Non-pigmented ciliary epithelial cell (primary cell): ENCODE data around the gene PTCH1.

Source experiments
- DNase-seq: peaks from one replicate; pipeline ENCODE4 v3.0.0-alpha.2; 2010; ENCODE audit warnings: low read depth

The PTCH1 gene

DNA sequence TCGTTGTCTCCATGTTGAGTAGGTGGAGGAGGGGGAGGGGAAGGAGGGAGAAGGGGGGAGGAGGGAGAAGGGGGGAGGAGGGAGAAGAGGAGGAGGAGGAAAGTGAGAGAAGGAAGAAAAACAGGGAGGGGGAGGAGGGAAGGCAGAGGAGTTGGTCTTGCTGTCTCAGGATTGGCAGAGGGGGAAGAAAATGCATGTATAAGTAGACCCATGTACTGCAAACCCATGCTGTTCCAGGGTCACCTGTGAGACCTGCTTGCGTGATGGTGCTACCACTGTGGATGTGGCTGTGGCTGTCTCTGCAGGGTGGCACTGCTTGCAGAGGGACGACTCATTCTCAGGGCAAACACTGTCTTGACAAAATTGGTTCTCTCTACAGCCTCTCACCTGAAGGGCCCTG is 76.3 kb downstream of the PTCH1 start:
- DNase-seq = no peak

DNA sequence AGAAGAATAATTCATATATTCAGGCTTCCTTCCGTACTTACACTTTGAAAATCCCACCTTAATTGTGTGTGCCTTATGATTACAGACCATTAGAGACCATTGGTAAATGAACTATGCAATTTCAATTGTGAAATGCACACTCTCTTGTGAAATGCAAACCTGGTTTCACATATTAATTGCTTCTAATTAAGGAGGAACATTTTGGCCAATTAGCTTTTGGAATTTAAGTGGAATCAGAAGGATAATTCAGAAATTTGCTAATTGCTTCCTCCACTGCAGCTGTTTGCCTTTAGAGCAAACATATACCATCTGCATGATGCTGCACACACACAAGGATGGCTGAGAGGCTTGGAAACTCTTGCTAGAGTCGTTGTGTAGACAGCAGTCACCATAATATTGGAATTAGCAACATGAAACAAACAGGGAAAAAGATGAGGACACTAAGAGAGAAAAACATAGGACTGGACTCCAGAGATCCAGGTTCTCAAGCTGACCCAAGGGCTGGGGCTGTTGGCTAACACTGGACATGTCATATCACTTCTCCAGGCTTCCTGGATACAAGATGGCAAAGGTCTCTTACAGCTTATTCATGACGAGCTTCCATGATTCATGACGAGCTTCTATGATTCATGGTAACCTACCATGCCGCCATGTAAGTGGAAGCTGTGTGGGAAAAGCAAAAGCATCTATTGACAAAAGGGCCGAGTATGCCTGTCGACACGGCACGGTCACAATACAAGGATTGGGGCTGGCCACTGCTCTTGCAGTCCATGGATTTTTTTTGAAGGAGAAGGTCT is 78.0 kb downstream of the PTCH1 start:
- no peak for DNase-seq

DNA sequence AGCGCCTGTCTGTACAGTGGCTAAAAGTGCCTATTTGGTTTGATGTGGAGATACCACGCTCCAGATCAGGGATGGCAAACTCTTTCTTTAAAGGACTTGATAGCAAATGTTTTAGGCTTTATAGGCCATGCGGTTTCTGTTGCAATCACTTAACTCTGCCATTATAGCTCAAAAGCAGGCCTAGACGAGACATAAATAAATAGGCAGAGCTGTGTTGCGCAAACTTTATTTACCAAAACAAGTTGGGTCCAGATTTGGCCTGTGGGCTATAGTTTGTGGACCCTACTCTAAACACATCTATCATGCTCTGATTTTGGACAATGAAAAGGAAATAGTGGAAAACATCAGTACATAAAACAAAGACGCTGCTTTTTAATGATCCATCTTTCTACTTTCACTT is 79.2 kb downstream of the PTCH1 start:
- DNase-seq = no peak

DNA sequence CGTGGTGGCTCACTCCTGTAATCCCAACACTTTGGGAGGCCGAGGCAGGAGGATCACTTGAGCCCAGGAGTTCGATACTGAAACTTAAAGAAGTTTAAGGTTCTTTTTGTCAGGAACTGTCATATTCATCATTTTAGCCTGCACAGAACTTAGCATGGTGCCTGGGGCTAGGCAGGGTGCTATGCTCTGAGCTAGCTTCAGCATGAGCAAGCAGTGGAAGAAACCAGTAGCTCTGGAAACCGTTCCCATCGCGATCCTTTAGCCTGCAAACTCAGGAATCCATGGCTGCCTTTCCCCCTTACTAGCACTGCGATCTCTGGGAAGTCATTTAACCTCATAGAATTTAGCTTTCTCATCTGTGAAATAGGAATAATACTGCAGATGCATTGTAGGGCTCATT is 80.4 kb downstream of the PTCH1 start:
- DNase-seq = no peak

DNA sequence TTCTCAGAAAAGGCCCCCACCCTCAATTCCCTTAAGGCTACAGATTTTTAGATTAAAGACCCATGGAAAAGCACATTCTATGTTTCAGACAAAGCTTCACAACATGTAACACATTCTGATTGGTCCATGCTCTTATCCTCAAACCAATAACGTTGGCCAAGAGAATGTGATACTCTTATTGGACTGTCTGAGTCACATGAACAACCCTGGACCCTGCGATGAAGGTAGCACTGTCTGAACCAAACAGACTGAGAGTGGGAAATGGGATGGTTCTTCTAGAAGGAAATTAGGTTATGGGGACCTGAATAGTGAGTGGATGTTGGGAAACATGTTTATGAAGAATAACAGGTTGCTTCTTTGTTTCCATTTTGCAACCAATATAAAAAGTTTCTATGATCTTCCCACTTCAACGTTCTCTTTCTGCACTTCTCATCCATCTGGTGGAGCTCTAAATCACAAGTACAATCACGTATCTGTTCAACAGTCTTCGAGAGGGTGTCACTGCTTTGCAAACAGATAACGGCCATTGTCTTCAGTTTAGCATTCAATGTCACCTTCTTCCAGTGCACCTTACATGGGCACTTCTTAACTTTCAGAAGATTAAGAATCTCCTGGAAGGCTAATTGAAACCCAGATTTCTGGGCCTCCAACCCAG is 81.6 kb downstream of the PTCH1 start:
- no peak for DNase-seq

DNA sequence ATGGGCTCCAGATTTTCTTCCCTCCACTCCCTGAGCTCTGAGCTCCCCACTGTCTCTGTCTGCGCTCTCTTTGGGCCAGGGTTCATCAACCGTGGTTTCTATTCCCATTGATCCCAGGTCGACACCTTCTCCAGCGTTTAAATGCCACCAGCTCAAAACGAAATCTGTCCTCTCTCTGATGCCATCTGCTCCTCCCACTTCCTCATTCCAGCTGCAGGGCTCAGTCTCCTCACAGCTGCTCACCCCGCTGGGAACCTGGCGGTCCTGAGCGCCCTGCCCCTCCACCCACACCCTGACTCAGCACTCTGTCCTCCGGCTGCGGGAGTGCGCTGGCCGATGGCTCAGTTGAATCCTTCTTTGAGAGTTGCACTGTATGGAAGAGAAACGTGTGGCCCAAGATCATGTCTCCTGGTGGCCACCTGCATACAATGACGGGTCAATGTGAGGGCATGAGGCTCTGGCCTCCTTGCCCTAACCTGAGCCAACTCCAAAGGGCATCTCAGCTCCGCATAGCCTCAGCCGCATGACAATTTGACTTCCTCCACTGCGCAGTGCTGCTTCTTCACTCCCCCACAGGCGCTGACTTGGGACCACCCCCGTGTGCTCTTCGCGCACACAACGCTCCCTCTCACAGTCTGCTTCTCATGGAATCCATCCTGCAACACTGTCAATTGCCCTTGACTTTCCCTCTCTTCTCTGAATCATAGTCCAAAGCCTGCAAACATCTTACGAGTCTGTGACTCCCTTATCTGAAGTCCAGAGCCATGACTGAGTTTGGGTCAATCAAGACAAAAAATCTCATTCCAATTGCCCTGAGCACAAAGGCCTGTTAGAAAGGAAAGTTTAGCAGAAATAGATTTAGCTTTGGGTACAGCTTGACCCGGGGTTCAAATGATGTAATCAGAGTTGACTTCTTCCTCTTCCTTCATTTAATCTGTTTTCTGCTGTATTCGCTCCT is 82.4 kb downstream of the PTCH1 start:
- DNase-seq = no peak

DNA sequence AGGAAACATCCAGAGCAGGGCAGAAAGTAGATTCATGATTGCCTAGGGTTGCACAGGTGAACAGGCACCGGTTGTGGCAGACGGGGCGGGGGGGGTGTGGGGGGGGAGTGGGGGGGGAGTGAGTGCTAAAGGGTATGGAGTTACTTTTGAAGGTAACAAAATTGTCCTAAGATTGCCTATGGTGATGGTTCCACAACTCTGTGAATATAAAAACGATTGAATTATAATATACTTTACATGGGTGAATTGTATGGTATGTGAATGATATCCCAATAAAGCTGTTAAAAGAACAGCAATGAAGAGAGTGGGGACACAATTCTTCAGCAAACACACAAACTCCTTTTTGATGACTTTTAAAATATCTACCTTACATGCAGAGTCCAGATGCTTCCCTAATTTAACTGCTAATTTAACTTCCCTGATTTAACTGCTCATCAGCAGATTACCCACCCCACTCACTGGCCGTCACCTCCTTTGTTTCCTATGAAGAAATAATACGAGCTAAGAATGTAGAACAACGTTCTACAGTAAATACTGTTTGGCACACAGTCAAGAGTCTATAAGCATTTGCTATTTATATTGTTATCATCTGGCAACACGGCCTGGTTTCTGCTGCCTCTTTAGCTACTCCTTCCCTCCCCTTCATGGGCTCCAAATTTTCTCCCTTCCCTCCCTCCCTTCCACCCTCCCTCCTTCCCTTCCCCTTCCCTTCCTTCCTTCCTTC is 83.5 kb downstream of the PTCH1 start:
- DNase-seq = no peak

DNA sequence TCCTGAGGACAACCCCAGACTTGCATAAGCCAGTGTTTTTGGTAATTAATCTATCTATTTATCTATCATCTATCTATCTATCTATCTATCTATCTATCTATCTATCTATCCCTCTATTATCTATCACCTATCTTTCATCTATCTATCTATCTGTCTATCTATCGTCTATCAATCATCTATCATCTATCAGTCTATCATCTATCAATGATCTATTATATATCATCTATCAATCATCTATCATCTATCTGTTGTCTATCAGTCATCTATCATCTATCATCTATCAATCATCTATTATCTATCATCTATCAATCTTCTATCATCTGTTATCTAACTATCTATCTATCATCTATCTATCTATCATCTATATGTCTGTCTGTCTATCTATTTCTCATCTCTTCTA is 85.5 kb downstream of the PTCH1 start:
- DNase-seq = no peak

DNA sequence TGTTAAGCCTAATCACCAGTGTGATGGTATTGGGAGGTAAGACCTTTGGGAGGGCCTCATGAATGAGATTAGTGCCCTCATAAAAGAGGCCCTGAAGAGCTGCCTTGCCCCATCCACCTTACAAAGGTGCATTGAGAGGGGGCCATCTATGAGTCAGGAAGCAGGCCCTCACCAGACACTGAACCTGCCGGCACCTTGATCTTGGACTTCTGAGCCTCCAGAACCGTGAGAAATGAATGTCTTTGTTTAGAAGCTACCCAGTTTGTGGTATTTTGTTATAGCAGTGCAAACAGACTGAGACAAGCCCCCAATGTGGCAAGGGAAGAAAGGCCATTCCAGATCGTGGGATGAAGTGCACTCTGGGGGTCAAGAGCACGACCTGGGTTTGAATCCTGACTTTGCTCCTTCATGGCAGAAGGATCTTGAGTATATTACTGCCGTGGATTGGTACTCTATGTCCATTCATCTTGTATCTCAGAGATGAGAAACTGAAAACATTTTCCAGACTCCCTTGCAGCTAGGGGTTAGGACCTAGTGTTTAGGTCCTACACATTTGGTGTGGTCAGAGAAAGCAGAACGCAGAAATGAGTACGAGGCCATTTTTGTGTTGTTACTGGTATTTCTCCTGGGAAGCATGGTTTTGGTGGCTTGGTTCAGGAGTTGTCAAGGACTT is 86.7 kb downstream of the PTCH1 start:
- DNase-seq = no peak

DNA sequence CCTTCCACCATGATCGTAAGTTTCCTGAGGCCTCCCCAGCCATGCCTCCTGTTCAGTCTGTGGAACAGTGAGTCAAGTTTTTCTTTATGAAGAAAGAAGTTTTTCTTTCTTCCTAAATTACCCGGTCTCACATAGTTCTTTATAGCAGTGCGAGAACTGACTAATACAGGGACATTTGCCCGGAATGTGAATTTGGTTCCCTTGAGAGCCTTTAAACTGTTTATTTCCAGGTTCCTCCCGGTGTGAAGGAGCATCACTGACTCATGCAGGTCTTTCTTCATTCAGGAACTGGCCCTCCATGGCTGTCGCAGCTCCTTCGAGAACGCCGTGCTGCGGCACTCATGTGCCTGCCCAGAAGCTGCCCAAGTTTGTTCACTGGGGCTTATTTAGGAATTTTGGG is 87.7 kb downstream of the PTCH1 start:
- no peak for DNase-seq

DNA sequence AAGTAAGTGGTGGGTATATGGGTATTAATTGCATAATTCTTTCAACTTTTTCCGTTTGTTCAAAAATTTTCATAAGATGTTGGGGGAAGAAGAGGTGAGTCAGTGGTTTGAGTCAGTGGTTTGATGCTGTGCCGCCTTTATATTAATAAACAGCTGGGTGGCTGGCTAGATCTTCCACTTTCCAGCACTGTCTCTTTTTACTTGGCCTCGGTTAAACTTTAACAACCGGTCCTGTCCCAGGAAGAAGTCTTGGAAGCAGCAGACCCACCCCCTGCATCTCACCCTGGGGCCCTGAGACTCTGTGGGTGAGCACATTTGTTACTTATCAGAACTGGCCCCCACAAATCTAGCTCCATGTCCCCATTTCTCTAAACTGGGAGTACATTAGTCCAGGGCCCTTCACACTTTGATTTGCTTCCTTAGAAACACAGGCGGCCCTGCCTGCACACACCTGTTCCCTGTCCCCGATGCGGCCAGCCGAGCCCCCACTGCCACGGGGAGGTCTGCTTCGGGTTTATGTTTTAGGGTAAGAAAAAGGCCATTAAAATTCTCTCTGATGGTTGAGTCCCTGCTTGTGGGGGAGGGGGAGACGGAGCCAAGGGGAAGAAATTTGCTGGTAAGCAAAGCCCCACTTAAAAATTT is 90.7 kb downstream of the PTCH1 start:
- DNase-seq = no peak

DNA sequence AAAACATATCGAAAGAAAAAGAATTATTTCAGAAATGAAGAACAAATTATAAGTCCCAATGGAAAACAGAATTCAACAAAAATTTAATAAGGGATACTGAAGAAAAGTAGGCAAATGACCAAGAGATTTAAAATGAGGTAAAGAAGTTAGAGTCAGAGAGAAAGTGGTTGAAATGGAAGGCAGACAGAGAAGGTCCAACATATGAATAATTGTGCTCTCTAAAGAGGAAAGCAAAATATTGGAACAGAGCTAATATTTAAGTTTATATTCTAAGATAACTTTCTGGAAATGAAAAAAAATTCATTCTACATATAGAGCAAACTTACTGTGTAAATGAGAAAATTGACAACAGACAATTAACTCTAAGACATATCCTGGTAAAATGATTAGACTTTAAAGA is 94.1 kb downstream of the PTCH1 start:
- DNase-seq = no peak

DNA sequence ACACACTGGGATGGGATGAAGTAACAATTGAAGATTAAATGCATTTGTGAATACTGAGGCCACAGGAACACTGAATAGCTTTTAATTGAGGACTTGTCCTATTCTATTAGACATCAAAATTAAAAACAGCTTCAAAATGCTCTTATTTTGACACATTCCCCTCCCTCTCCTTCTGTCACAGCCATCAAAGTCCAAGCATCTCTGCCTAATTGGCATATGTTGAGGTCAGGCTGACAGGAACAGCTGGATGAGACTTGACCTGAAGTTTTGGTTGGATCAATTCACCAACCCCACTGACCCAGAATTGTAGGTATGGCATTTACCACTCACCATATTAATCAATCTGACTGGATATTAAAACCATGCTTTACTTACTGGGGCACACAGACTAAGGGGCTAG is 96.3 kb downstream of the PTCH1 start:
- no peak for DNase-seq

DNA sequence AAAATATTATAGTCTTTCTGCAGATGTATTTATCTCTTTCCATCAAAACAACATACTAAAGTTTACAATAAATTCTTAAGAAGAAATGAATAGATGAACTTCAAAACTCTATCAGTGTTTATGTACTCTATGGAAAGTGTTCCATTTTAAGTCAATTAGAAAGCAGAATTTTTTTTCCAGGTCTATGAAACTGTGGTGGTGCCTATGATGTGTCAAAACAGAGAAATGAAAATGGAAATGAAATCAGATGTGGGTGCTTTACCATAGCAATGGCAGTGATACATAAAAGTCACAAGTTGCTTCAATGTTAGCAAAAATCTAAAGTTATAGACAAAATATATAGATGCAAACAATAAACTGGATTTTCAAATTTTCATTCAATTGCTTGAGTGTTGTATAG is 97.3 kb downstream of the PTCH1 start:
- no peak for DNase-seq

DNA sequence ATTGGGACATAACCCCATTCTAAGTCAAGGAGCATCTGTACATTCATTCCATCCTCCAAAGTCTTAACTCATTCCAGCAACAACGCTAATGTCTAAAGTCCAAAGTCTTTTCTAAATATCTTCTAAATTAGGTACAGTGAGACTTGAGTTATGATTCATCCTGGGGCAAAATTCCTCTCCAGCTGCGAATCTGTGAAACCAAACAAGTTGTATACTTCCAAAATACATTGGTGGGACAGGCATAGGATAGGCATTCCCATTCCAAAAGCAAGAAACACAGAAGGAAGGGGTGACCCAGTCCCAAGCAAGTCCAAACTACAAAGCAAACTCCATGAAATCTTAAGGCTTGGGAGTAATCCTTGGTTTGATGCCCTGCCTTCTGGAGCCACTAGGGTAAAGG is 101.6 kb downstream of the PTCH1 start:
- no peak for DNase-seq

DNA sequence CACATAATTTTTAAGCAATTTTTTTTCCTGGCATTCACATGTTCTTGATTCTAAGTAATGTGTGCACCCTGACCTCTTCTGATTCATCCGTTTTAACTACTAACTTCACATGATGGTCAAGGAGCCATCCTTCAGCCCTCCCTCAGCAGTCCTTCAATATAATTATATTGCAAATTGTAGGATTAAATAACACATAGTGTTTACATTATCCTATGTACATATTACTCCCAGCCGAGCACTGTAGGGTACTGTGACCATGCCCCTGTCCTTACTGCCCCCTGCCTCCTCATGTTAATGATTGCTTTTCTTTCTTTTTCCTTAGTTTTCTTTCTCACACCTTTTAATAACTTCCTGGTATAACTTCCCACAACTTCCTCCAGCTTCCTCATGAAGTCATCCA is 103.0 kb downstream of the PTCH1 start:
- no peak for DNase-seq

DNA sequence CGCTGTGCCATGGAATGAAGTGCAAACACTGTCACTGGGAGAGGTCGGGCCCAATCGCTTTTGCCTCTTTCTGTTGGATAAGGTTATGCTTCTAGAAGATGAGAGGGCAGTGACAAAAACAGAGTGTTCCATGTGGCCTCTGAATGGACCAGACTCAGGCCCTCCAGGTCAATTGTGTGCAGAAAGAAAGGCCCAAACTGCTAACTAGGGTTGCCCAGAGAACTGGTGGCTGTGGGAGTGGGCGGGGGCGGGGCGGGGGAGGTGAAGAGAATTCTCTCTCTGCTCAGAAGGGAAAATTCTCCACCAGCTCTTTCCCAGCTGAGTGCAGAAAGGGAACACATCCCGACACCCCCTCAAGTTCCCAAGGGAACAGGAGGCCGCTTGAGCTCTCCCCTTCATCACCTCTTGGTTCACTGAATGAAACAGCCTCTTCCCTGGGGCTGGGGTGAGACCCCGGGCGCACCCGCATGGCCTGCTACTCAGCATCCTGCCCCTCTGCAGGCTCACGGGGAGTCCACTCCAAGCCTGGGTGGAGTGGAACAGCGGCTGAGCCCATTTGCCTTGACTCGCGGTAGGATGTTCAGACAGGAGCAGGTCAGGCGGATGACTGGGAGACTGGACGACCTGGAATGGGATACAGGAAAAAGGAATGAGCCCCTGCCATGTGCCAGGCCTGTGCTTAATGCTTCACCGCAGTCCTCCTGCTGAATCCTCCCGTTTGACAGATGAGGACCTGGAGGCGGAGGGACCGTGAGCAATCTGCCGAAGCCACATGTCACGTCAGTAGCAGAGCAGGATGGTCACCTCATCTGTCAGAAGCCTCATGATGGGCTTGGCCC is 105.5 kb downstream of the PTCH1 start:
- no peak for DNase-seq

DNA sequence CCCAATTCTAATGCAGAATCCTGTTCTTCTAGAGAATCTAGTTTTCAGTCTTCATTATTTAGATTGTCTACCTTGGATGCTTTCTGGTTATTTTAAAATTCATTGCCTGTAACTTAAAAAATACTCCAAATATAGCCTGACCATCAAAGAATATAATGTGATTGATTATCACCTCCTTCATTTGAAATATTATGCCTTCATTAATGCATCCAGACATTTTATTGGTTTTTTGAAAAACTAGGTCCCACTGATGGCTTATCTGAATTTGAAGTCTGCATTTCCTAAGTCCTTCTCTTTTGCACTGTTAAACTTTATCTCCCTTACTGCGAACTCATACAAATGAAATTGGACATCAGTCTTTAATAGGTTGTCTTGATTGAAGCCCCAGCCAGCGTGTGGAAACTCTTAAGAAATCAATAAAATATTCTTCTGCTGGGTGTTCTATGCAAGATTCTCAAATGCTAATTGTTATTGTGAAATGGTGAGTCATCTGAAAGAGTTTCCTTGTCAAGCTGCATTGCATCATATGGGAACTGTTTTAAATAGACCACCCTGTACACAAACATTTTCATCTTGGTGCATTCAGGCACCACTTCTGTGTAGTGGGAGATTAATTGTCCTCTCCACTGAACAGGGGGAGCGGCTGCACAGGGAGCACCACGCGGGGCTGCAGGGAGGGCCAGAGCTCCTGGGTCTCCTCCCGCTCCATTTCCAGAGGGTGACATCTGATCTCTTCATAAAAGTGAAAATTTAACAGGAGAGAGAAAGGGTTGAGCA is 106.9 kb downstream of the PTCH1 start:
- DNase-seq = peak; percentile 30

DNA sequence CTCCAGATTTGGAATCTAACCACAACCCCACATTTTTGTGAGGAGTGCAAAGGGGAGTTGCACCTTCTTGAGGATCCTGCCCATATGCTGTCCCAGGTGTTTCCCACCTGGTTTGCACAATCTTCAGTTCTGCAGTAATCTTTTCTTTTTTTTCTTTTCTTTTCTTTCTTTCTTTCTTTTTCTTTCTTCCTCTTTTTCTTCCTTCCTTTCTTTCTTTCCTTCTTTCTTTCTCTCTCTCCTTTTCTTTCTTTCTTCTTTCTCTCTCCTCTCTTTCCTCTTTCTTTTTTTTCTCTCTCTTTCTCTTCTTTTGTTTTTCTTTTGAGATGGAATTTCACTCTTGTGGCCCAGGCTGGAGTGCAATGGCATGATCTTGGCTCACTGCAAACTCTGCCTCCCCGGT is 109.2 kb downstream of the PTCH1 start:
- DNase-seq = no peak
